COLO668 (cell line): ENCODE measurements around the gene DIP2B.
"Not testable (repeated sequence)": the region's sequence is repeated elsewhere in the genome, so short reads cannot be mapped to it uniquely, and the experiment has no call there.

Experiments
- DNase-seq: peaks from one replicate; lab custom pipeline; 2025; ENCODE audit not compliant: unreplicated experiment; lab: John Stamatoyannopoulos, UW

Gene DIP2B

GRCh38 chr12:50504798-50505674 lies at the start of gene DIP2B:
TSS of gene DIP2B (plus strand) at chr12:50504985. CDS start at chr12:50505141, 156 bp downstream.
- DNase-seq, result peak; percentile 84

- DNase-seq, result no peak
Measured at GRCh38 chr12:50458606-50459005, 46.2 kb upstream of the DIP2B start.

GRCh38 chr12:50467439-50467838 lies 37.3 kb upstream of the DIP2B start:
- DNase-seq, result no peak

- DNase-seq, result no peak
Measured at GRCh38 chr12:50477241-50477832, 27.4 kb upstream of the DIP2B start.

- DNase-seq, result no peak
Measured at GRCh38 chr12:50482571-50482970, 22.2 kb upstream of the DIP2B start.

GRCh38 chr12:50483488-50483887 lies 21.3 kb upstream of the DIP2B start:
- DNase-seq, result no peak

- DNase-seq, result no peak
Measured at GRCh38 chr12:50488801-50489200, 16.0 kb upstream of the DIP2B start.

- DNase-seq, result not testable (repeated sequence)
Measured at GRCh38 chr12:50498119-50498518, 6.7 kb upstream of the DIP2B start.

GRCh38 chr12:50505675-50506530 lies 1.1 kb downstream of the DIP2B start:
- no peak for DNase-seq

- DNase-seq, result no peak
Measured at GRCh38 chr12:50506753-50507473, 2.1 kb downstream of the DIP2B start.

- DNase-seq, result no peak
Measured at GRCh38 chr12:50507474-50507838, 2.7 kb downstream of the DIP2B start.

GRCh38 chr12:50507930-50508329 lies 3.1 kb downstream of the DIP2B start:
- no peak for DNase-seq

GRCh38 chr12:50508414-50508813 lies 3.6 kb downstream of the DIP2B start:
- no peak for DNase-seq

- DNase-seq, result no peak
Measured at GRCh38 chr12:50508970-50509663, 4.3 kb downstream of the DIP2B start.

- DNase-seq, result no peak
Measured at GRCh38 chr12:50514526-50515276, 9.9 kb downstream of the DIP2B start.

- no peak for DNase-seq
Measured at GRCh38 chr12:50515587-50515986, 10.8 kb downstream of the DIP2B start.

GRCh38 chr12:50517421-50518048 lies 12.8 kb downstream of the DIP2B start:
- no peak for DNase-seq

- no peak for DNase-seq
Measured at GRCh38 chr12:50518090-50518489, 13.3 kb downstream of the DIP2B start.

GRCh38 chr12:50519353-50519752 lies 14.6 kb downstream of the DIP2B start:
- DNase-seq, result no peak
